SIG-M5 treated with dmso at 0.1 percent for 504 hours (cell line): ENCODE measurements around the gene NCOA7.
"Not testable (repeated sequence)": the region's sequence is repeated elsewhere in the genome, so short reads cannot be mapped to it uniquely, and the experiment has no call there.

Experiments used
- DNase-seq: peaks from one replicate; lab custom pipeline; 2025; ENCODE audit not compliant: unreplicated experiment; lab: John Stamatoyannopoulos, UW

Gene NCOA7

DNA sequence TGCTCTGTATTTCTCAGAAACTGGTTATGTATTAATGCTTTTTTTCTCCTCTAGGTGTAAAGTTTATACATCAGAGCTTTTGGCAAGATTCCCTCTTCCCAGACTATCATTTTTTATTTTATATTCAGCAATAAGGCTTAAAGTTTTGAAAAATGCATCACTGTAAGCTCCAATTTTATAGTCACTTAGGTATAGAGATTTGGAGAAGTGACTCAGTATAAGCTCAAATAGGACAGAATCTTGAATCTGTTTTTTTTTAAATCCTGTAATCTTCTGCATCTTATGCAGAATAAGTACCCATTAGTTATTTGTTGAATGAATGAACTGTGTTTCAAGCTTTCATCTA, 1.0 kb downstream of the NCOA7 start:
- no peak for DNase-seq

- DNase-seq, result no peak
Measured at GRCh38 chr6:125792172-125792571, 1.4 kb downstream of the NCOA7 start.

DNA sequence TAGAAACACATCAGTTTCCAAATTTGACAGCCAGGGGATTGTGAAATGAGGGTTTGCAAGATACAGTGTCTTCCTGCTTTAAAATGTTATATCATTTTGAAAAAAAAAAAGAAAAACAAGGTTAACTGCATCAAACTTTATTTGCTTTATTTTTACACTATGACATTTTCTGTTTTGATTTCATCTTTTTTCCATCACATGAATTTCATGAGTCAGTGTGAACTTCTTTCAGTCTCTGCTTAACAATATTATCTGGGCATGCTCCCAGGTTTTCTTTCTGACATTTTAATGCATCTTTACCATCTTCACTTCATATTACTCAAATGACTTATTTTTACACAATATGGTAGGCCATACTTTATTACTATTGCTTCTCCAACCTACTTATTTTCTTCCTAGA, 1.9 kb downstream of the NCOA7 start:
- no peak for DNase-seq

GRCh38 chr6:125793280-125793679, 2.5 kb downstream of the NCOA7 start:
- no peak for DNase-seq

- DNase-seq, result no peak
Measured at GRCh38 chr6:125793863-125794262, 3.1 kb downstream of the NCOA7 start.

DNA sequence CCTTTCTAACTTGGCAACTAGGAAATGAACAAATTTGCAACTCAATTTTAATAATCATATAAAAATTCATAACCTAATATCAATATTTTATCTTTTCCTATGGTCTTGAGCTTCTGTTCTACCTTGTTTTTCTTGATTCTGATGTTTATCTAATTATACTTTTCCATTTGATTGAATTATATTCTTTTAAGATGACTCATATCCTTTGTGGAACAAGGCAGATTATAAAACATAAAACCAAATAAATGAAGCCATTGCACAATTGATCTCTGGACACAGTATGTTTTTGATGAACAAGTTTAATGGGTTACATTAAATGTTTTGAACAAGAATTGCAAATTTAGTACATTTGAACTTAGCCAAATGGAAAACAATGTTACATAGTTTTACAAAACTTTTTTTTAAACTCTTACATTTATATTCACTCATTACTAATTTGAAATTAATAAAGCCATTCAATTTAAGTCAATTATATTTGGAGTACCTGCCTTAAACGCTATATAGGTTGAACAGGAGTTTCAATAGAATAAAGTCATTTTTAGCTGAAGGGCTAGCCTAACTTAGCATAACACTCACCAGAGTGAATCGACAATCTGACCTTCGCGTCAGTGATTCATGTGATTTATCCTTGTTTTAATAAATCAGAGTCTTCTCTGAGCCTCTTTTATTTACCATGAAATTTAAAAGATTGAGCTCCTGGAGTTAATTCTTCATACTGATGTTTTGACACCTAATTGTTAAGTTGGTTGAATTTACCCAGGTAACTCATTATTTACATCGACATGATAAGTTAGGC, 3.8 kb downstream of the NCOA7 start:
- no peak for DNase-seq

GRCh38 chr6:125795301-125795700, 4.5 kb downstream of the NCOA7 start:
- no peak for DNase-seq

DNA sequence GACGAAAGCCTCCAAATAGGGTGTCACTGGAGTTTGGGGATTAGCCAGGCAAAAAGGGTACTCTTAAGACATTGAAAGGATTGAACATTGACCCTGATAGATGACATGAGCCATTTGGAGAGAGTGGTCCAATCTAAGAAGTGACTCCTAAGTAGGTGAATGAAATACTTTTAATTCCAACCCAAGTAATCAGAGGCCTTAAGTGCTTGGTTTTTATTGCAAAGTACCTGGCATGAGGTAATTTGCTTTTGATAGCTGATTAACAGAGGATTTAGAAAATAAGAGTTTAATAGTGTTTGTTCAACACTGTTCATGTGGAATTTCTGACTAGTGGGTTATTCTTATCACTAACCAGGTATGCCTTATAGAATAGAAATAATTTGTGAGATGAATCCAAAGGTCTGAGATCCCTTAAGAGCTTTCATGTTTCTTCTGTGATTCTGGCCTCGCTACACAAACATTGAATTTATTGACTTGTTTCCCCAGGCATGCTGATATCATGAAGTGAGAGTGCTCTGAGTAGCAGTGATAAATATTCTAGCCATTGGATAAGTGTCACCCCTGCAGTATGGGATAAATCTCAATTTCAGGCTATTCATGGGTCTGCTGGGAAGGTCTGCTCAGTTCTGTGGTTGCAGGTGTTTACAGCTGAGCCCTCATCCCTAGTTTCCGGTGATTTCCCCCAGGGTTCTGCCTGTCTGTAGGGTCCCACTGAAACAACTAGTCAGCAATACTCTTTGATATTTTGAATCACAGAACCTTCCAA, 6.5 kb downstream of the NCOA7 start:
- no peak for DNase-seq

- DNase-seq, result peak; percentile 4
Measured at GRCh38 chr6:125797886-125798444, 7.2 kb downstream of the NCOA7 start.

DNA sequence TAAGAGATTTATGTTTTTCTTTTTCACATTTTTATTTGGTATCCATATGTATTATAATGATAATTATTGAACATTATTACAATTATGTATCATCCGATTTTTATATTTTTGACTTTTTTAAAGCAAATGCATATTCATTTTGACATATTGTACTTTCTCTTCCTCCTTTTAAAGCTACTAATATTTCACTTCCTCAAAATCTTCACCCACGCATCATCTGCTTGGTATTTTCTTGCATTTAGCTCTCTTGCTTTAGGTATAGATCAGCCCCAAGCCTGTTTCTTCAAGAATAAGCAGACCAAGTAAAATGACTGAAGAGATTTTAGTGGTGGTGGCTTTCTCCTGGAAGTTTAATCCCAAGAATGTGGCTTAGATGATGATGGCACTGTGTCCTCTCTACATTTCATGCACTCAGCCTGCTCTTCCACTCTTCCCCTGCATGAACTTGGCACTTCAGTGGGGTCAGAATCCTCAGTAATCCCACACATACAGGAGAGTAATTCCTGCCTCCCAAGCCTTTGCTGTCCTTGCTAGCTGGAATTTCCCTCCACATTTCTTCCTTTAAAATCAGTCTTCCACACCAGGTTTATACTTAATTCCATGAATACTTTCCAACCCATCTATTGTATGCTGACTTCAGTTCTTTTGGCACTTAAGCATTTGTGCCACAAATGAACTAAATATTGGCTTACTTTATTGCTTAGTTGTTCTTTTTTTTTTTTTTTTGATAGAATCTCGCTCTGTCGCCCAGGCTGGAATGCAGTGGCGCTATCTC, 8.2 kb downstream of the NCOA7 start:
- peak; percentile 89 for DNase-seq

DNA sequence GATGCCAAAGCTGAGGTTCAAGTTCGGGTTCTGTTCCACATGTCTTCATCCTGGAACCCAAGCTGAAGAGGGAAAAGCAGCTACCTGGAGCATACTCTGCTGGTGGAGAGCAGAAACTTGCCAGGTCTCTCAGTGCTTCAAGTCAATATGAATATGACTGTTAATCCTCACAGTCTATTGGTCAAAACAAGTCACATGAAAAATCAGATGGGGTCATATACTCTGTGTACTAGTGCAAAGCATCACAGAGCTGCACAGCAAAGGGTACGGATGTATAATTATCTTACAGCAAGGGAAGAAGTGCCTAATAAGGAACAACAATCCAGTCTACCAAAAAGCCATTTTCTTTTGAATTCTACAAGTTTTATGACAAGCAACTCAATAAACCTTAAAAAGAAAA, 11.6 kb downstream of the NCOA7 start:
- DNase-seq, result no peak

DNA sequence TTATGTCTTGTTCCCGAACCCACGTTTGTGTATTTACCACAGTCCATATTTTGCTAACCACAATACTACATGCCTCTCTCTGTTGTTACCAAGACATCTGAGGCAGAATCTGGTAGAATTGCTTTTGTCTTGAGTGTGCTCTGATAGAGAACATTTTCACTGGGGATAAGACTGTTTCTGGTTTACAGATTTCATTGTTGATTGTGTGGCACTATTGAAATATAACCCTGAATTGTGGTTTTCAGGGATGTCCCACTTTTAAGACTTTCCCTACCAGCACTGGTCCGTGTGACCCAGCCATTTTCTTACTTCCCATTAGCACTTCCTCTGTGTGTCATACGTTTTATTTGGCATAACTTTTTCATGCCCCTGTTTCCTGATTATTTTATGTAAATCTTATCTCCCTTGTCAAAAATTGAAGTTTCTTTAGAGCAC, 12.2 kb downstream of the NCOA7 start:
- DNase-seq, result peak; percentile 38

GRCh38 chr6:125804264-125804663, 13.5 kb downstream of the NCOA7 start:
- no peak for DNase-seq

DNA sequence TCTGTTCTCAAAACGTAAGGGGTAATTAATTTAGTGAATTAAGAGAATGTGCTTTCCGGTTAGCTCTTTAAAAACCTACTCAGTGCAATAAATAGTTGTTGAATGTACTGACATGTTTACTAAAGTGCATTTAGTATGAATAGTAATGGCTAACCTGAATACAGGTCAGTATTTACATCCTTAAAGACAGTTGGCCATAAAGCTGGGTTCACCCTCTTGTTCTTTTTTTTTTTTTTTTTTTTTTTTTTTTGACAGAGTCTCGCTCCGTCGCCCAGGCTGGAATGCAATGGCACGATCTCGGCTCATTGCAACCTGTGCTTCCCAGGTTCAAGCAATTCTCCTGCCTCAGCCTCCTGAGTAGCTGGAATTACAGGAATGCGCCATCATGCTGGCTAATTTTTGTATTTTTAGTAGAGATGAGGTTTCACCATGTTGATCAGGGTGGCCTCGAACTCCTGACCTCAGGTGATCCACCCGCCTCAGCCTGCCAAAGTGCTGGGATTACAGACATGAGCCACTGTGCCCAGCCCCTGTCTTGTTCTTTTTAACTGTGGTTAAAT, 14.2 kb downstream of the NCOA7 start:
- DNase-seq, result not testable (repeated sequence)

DNA sequence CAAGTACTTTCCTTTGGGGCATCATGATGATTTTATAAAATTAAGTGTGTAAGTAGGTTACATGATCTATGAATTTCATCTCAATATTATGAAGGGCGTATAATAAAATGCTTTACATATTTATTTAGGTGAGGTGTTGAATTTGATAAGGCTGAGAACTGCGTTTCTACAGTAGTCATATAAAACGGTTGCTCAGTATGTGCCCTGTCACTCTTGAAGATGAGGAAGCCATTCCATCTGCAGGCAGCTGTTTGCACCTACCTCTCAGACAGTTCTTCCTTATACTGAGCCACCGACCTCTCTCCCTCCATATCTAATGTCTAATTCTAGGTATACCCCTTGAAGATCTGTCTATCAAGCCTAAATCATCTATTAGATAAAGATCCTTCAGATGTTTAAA, 16.1 kb downstream of the NCOA7 start:
- no peak for DNase-seq

- DNase-seq, result no peak
Measured at GRCh38 chr6:125807293-125807692, 16.5 kb downstream of the NCOA7 start.

DNA sequence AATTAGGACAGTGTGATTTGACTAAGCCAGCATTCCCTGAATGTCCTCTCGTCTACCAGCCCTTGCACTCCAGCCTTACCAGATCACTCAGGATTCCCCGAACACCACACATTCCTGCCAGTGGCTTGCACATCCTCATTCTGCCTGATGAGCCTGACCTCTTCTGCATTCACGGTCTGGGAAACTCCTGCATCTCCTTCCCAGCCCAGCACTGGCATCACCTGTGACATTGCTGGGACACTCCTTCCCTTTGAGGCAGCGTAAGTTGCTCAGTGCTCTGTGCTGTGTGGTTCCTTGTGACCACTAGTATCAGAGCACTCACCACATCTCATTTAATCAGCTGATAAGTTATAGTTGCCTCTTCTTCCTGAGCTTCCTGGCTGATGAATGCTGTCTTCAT, 17.3 kb downstream of the NCOA7 start:
- DNase-seq, result no peak

- no peak for DNase-seq
Measured at GRCh38 chr6:125808591-125808990, 17.8 kb downstream of the NCOA7 start.

DNA sequence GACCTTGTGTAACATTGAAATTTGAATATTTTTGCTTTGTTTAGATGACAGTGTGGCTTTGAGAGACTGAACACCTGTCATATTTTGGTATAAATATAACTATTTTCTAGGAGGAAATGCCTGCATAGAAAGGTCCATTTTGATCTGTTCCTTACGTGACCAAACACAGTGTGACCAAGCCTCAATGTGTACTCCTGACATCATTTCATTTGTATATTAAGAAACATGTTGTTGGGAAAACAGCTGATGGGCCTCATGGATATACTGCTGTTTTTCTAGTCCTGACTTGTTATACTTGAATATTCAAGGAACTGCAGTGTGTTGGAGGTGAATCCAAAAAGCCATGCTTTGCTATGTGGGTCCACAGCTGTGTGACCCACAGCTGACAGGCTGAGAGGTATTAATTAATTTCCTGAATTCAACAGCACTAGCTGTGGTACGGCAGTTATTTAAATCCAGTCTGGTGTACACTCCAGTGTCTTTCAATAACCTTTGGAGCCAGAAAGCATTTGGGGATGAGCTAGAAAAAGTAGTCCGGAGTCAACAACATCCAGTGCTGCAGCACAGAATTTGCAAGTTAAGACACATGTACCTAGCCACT, 18.9 kb downstream of the NCOA7 start:
- DNase-seq, result no peak

DNA sequence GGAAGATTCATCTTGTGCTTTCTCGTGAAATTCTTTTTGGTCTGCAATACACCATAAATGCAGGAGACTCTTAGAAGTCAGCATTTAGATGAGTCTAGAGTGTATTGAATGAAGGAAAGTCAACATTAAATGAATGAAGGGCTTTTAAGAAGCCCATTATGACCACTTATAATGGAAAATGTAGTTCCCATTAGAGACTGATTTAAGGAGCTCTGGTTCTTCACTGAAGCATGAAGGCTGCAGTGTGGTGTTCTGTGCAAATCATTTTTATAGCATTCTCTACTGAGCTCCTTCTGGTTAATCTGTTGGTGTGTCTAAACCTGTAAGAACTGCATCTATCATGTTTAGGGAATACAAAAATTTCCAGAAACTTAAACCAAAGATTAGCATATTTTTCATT, 19.7 kb downstream of the NCOA7 start:
- DNase-seq, result no peak

- peak; percentile 75 for DNase-seq
Measured at GRCh38 chr6:125811259-125811658, 20.5 kb downstream of the NCOA7 start.
